Thymus (tissue), 11 donors: Measurements from ENCODE around the gene CCDC88B. TPM values are rescaled to one million over a fixed set of nuclear protein-coding genes. Genes with fewer than 3 reads are reported as not detected.

Experiments
- DNase-seq, 9 donors: peaks; one replicate each; pipeline ENCODE4 v3.0.0-alpha.2; 2013; ENCODE audit warnings: low spot score in 9 of 9, low read depth in 6 of 9, missing footprints in 1 of 9
- H3K27ac ChIP-seq, 2 donors: one replicate each; pipeline ENCODE4 v1.5.1; 2013; ENCODE audit warnings: control low read depth in 1 of 2, low read depth in 1 of 2, low read length in 1 of 2, mild to moderate bottlenecking in 1 of 2, moderate library complexity in 1 of 2
- H3K27me3 ChIP-seq, 2 donors: one replicate each; pipeline ENCODE4 v1.5.1; 2013; ENCODE audit warnings: low read length in 1 of 2; ENCODE audit not compliant: control insufficient read depth in 2 of 2, insufficient read depth in 1 of 2
- H3K36me3 ChIP-seq, 2 donors: one replicate each; pipeline ENCODE4 v1.5.1; 2013; ENCODE audit warnings: low read length in 1 of 2, mild to moderate bottlenecking in 1 of 2, moderate library complexity in 1 of 2; ENCODE audit not compliant: control insufficient read depth in 2 of 2, insufficient read depth in 2 of 2
- H3K4me1 ChIP-seq, 2 donors: one replicate each; pipeline ENCODE4 v1.5.1; 2013; ENCODE audit warnings: low read length in 2 of 2; ENCODE audit not compliant: control insufficient read depth in 2 of 2, insufficient read depth in 2 of 2
- H3K4me3 ChIP-seq, 2 donors: one replicate each; pipeline ENCODE4 v1.5.1; 2013; ENCODE audit warnings: low read length in 2 of 2, control low read depth in 1 of 2, mild to moderate bottlenecking in 1 of 2
- H3K9me3 ChIP-seq, 2 donors: one replicate each; pipeline ENCODE4 v1.5.1; 2013; ENCODE audit warnings: low read length in 1 of 2, mild to moderate bottlenecking in 1 of 2; ENCODE audit not compliant: control insufficient read depth in 2 of 2, insufficient read depth in 1 of 2
- WGBS: extraction: QIAGEN DNeasy Blood & Tissue Kit; methylation state at CpG from one replicate; pipeline ENCODE4 v1.1.7; 2013; 5-methylcytosine and 5-hydroxymethylcytosine counted together
- polyA plus RNA-seq: library from polyadenylated mRNA; stranded (reverse); fragments of 200-250 nt; gene quantifications from one replicate; pipeline ENCODE4 v1.2.3, GENCODE V29; 2013
- total RNA-seq: library from RNA; stranded (reverse); fragments of 120-200 nt; gene quantifications from one replicate; pipeline ENCODE4 v1.2.4, GENCODE V29; 2013
- donor health status: healthy.

The CCDC88B gene
- total and polyA plus RNA-seq, 2 donors = 26.9 to 480 TPM

GRCh38 chr11:64360448-64360921 lies 20.5 kb downstream of the CCDC88B start:
- Histone ChIP-seq H3K4me1 (peaks cover 21 to 45% of the 10 kb centered on the region in 2 donors), H3K27me3 (peaks cover 0 to 4% of the 10 kb centered on the region in 2 donors), H3K4me3 (peak overlapping the region; percentile 68 to 80), H3K27ac (peak overlapping the region; percentile 19 to 49), H3K9me3 (peaks cover 0 to 3% of the 10 kb centered on the region in 2 donors), H3K36me3 (peaks cover 35 to 39% of the 10 kb centered on the region in 2 donors)
- DNase-seq = no peak
- whole genome bisulfite sequencing = 19% methylated on average over 13 of the region's 13 CpGs

- Histone ChIP-seq H3K36me3 (peaks cover 42 to 46% of the 10 kb centered on the region in 2 donors), H3K27me3 (peaks cover 0 to 4% of the 10 kb centered on the region in 2 donors), H3K4me1 (peaks cover 21 to 44% of the 10 kb centered on the region in 2 donors), H3K4me3 (no peak overlapping the region), H3K27ac (peak overlapping the region in 1 of 2 donors; percentile 51), H3K9me3 (peaks cover 0 to 3% of the 10 kb centered on the region in 2 donors)
- DNase-seq = no peak
- 96% methylated on average over 18 of the region's 18 CpGs for WGBS
Measured at GRCh38 chr11:64361659-64362058, 21.7 kb downstream of the CCDC88B start.

GRCh38 chr11:64362339-64362738 lies 22.3 kb downstream of the CCDC88B start:
- peak overlapping the region; percentile 15 to 65 for H3K27ac ChIP-seq
- peaks cover 0 to 4% of the 10 kb centered on the region in 2 donors for H3K27me3 ChIP-seq
- WGBS = 98% methylated on average over 10 of the region's 10 CpGs
- peaks cover 0 to 3% of the 10 kb centered on the region in 2 donors for H3K9me3 ChIP-seq
- peaks cover 38 to 44% of the 10 kb centered on the region in 2 donors for H3K36me3 ChIP-seq
- H3K4me3 ChIP-seq = no peak overlapping the region
- peaks cover 21 to 43% of the 10 kb centered on the region in 2 donors for H3K4me1 ChIP-seq
- no peak for DNase-seq

- H3K9me3 ChIP-seq = peaks cover 0 to 10% of the 10 kb centered on the region in 2 donors
- H3K4me3 ChIP-seq = no peak overlapping the region
- peaks cover 0 to under 1% of the 10 kb centered on the region in 2 donors for H3K27me3 ChIP-seq
- DNase-seq = no peak
- H3K27ac ChIP-seq = no peak overlapping the region
- H3K36me3 ChIP-seq = peaks cover 44 to 63% of the 10 kb centered on the region in 2 donors
- 75% methylated on average over 6 of the region's 6 CpGs for WGBS
- peaks cover 11 to 24% of the 10 kb centered on the region in 2 donors for H3K4me1 ChIP-seq
Measured at GRCh38 chr11:64364435-64364834, 24.4 kb downstream of the CCDC88B start.

GRCh38 chr11:64364911-64365310 lies 24.9 kb downstream of the CCDC88B start:
- no peak overlapping the region for H3K27ac ChIP-seq
- WGBS = 96% methylated on average over 4 of the region's 4 CpGs
- H3K27me3 ChIP-seq = no peaks in the 10 kb centered on the region
- H3K36me3 ChIP-seq = peaks cover 46 to 67% of the 10 kb centered on the region in 2 donors
- peaks cover 6 to 19% of the 10 kb centered on the region in 2 donors for H3K4me1 ChIP-seq
- no peak overlapping the region for H3K4me3 ChIP-seq
- peaks cover 0 to 10% of the 10 kb centered on the region in 2 donors for H3K9me3 ChIP-seq
- no peak for DNase-seq

- Histone ChIP-seq H3K9me3 (peaks cover 1 to 7% of the 10 kb centered on the region in 2 donors), H3K4me1 (peaks cover 0 to under 1% of the 10 kb centered on the region in 2 donors), H3K36me3 (peaks cover 47 to 72% of the 10 kb centered on the region in 2 donors), H3K27ac (no peak overlapping the region), H3K27me3 (no peaks in the 10 kb centered on the region), H3K4me3 (no peak overlapping the region)
- 96% methylated on average over 1 of the region's 1 CpG for WGBS
- DNase-seq = no peak
Measured at GRCh38 chr11:64366751-64367150, 26.7 kb downstream of the CCDC88B start.

GRCh38 chr11:64367931-64368672 lies 28.1 kb downstream of the CCDC88B start:
- Histone ChIP-seq H3K4me1 (peaks cover 0 to under 1% of the 10 kb centered on the region in 2 donors), H3K27me3 (no peaks in the 10 kb centered on the region), H3K27ac (no peak overlapping the region), H3K4me3 (no peak overlapping the region), H3K9me3 (peaks cover 1 to 7% of the 10 kb centered on the region in 2 donors), H3K36me3 (peaks cover 35 to 63% of the 10 kb centered on the region in 2 donors)
- 98% methylated on average over 46 of the region's 46 CpGs for WGBS
- DNase-seq = no peak

- Histone ChIP-seq H3K4me3 (no peak overlapping the region), H3K9me3 (peaks cover 1 to 7% of the 10 kb centered on the region in 2 donors), H3K27ac (no peak overlapping the region), H3K36me3 (peaks cover 31 to 58% of the 10 kb centered on the region in 2 donors), H3K4me1 (peaks cover 0 to 4% of the 10 kb centered on the region in 2 donors), H3K27me3 (no peaks in the 10 kb centered on the region)
- WGBS = 97% methylated on average over 28 of the region's 28 CpGs
- no peak for DNase-seq
Measured at GRCh38 chr11:64368673-64369074, 28.7 kb downstream of the CCDC88B start.
